Smooth muscle cell of the brain vasculature (primary cell): ENCODE measurements around the gene SRRM4.

Experiments
- DNase-seq: peaks from one replicate; pipeline ENCODE4 v3.0.0-alpha.2; 2012; ENCODE audit warnings: low read depth, low spot score

The SRRM4 gene

GRCh38 chr12:119117936-119118335, 136.6 kb downstream of the SRRM4 start:
- DNase-seq = no peak

GRCh38 chr12:119118625-119119024, 137.3 kb downstream of the SRRM4 start:
- no peak for DNase-seq

GRCh38 chr12:119122047-119122446, 140.7 kb downstream of the SRRM4 start:
- no peak for DNase-seq

- DNase-seq = no peak
Measured at GRCh38 chr12:119122751-119123150, 141.4 kb downstream of the SRRM4 start.

- DNase-seq = no peak
Measured at GRCh38 chr12:119128527-119128926, 147.2 kb downstream of the SRRM4 start.

GRCh38 chr12:119129827-119130434, 148.6 kb downstream of the SRRM4 start:
- no peak for DNase-seq

GRCh38 chr12:119130523-119130922, 149.2 kb downstream of the SRRM4 start:
- DNase-seq = no peak

- DNase-seq = no peak
Measured at GRCh38 chr12:119134284-119135072, 153.1 kb downstream of the SRRM4 start.

- no peak for DNase-seq
Measured at GRCh38 chr12:119136811-119137410, 155.6 kb downstream of the SRRM4 start.

GRCh38 chr12:119139448-119139847, 158.1 kb downstream of the SRRM4 start:
- no peak for DNase-seq

GRCh38 chr12:119145367-119145766, 164.0 kb downstream of the SRRM4 start:
- DNase-seq = no peak

- no peak for DNase-seq
Measured at GRCh38 chr12:119147847-119148448, 166.6 kb downstream of the SRRM4 start.

GRCh38 chr12:119149270-119149669, 167.9 kb downstream of the SRRM4 start:
- DNase-seq = no peak

- DNase-seq = no peak
Measured at GRCh38 chr12:119151445-119152026, 170.2 kb downstream of the SRRM4 start.

GRCh38 chr12:119153477-119154434, 172.4 kb downstream of the SRRM4 start:
- no peak for DNase-seq

GRCh38 chr12:119154435-119154818, 173.1 kb downstream of the SRRM4 start:
- DNase-seq = no peak

GRCh38 chr12:119156401-119157044, 175.2 kb downstream of the SRRM4 start:
- DNase-seq = no peak

GRCh38 chr12:119157528-119157927, 176.2 kb downstream of the SRRM4 start:
- no peak for DNase-seq

GRCh38 chr12:119157978-119158377, 176.6 kb downstream of the SRRM4 start:
- DNase-seq = no peak

GRCh38 chr12:119158402-119158801, 177.1 kb downstream of the SRRM4 start:
- no peak for DNase-seq
